Transverse colon (tissue), 4 donors: Measurements from ENCODE around the gene NAA40. TPM values are rescaled to one million over a fixed set of nuclear protein-coding genes. Genes with fewer than 3 reads are reported as not detected.
"Not testable (repeated sequence)": the region's sequence is repeated elsewhere in the genome, so short reads cannot be mapped to it uniquely, and the experiment has no call there.

Experiments
- DNase-seq: peaks from one replicate; pipeline ENCODE4 v3.0.0-alpha.2; 2019
- H3K27ac ChIP-seq, 4 donors: fragments of 200-600 bp; sonication (generic); 2 replicates each; pipeline ENCODE4 v1.5.1; 2016 to 2018; ENCODE audit warnings: inconsistent platforms in 4 of 4
- H3K27me3 ChIP-seq: fragments of 200-600 bp; sonication (generic); 2 replicates; pipeline ENCODE4 v1.5.1; 2017; ENCODE audit warnings: inconsistent platforms
- H3K36me3 ChIP-seq, 4 donors: fragments of 200-600 bp; sonication (generic); 2 replicates each; pipeline ENCODE4 v1.5.1; 2017 to 2019; ENCODE audit warnings: inconsistent platforms in 4 of 4
- H3K4me1 ChIP-seq, 4 donors: fragments of 200-600 bp; sonication (generic); 2 replicates each; pipeline ENCODE4 v1.5.1; 2017 to 2020; ENCODE audit warnings: inconsistent platforms in 4 of 4
- H3K4me3 ChIP-seq, 4 donors: fragments of 200-600 bp; sonication (generic); 1 replicate in 1 of 4; 2 replicates in 3 of 4; pipeline versions ENCODE4 v1.5.1 to v1.6.1; 2017 to 2019; ENCODE audit warnings: inconsistent platforms in 4 of 4
- H3K9me3 ChIP-seq, 2 donors: fragments of 200-600 bp; sonication (generic); 2 replicates each; pipeline ENCODE4 v1.5.1; 2017 to 2019; ENCODE audit warnings: inconsistent platforms in 2 of 2
- EP300 ChIP-seq: sonication (generic); formaldehyde crosslinking; IDR thresholded peaks from one replicate; pipeline ENCODE4 v1.6.1; 2017; ENCODE audit warnings: antibody characterized with exemption, low read depth
- POLR2A ChIP-seq: fragments of 450-650 bp; IDR thresholded peaks from one replicate; pipeline ENCODE4 v1.6.1; 2016; ENCODE audit warnings: antibody characterized with exemption, mild to moderate bottlenecking, moderate library complexity
- POLR2AphosphoS5 ChIP-seq, 3 donors: sonication (generic); formaldehyde crosslinking; IDR thresholded peaks; one replicate each; pipeline ENCODE4 v1.6.1; 2016; ENCODE audit warnings: antibody characterized with exemption in 3 of 3
- WGBS, 2 donors: methylation state at CpG; one replicate each; pipeline ENCODE4 v1.1.5; 2018; ENCODE audit warnings: low coverage in 1 of 2; 5-methylcytosine and 5-hydroxymethylcytosine counted together
- in situ Hi-C, 4 donors: fragments of 200-750 bp; cut with MboI; loops; one replicate each; pipeline versions ENCODE4 v1.15.0 to v1.15.1; 2017; ENCODE audit warnings: low sequenced_read_pairs in 3 of 4, low pct_ligation_motif_present in 1 of 4, low pct_unique_long_range_greater_than_20kb in 1 of 4
- intact Hi-C: fragments of 100-400 bp; cut with DNase I; formaldehyde crosslinking; loops from one replicate; pipeline ENCODE4 v1.15.1; 2023; ENCODE audit warnings: low total_unique reads
- total RNA-seq, 4 donors: library from RNA; depleted of rRNA; stranded (reverse); fragments of >200 nt; gene quantifications; one replicate each; pipeline ENCODE4 v1.1.0, GENCODE V29; 2016
- TF ChIP-seq, protein P1 (sequence below), 5 experiments: fragments of 200-600 bp in 3 of 5; fragments of 450-650 bp in 2 of 5; sonication (generic) in 3 of 5; IDR thresholded peaks; 1 replicate in 2 of 5; 2 replicates in 3 of 5; pipeline ENCODE4 v1.5.1; 2016 to 2017; ENCODE audit warnings: antibody characterized with exemption in 5 of 5, inconsistent platforms in 3 of 5, mild to moderate bottlenecking in 2 of 5, moderate library complexity in 1 of 5

Gene NAA40
- total RNA-seq, 4 donors from 2014 or later = 25.8 to 36.6 (median 34.3) TPM

GRCh38 chr11:63969461-63969860 is 30.7 kb downstream of the NAA40 start:
- H3K9me3 ChIP-seq = no peaks in the 10 kb centered on the region
- H3K4me1 ChIP-seq = peaks cover 0 to 4% (median 2%) of the 10 kb centered on the region in 4 donors
- H3K27ac ChIP-seq = no peak overlapping the region
- TF ChIP-seq EP300 (no peak), POLR2A (no peak), POLR2AphosphoS5 (IDR thresholded peaks at IDR 0.05) (no peak)
- TF ChIP-seq, protein P1, sequence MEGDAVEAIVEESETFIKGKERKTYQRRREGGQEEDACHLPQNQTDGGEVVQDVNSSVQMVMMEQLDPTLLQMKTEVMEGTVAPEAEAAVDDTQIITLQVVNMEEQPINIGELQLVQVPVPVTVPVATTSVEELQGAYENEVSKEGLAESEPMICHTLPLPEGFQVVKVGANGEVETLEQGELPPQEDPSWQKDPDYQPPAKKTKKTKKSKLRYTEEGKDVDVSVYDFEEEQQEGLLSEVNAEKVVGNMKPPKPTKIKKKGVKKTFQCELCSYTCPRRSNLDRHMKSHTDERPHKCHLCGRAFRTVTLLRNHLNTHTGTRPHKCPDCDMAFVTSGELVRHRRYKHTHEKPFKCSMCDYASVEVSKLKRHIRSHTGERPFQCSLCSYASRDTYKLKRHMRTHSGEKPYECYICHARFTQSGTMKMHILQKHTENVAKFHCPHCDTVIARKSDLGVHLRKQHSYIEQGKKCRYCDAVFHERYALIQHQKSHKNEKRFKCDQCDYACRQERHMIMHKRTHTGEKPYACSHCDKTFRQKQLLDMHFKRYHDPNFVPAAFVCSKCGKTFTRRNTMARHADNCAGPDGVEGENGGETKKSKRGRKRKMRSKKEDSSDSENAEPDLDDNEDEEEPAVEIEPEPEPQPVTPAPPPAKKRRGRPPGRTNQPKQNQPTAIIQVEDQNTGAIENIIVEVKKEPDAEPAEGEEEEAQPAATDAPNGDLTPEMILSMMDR (IDR thresholded peaks at IDR 0.05) = no peak
- H3K36me3 ChIP-seq = no peaks in the 10 kb centered on the region
- H3K4me3 ChIP-seq = no peak overlapping the region
- DNase-seq = no peak
- 40 to 84% methylated on average over 1 to 2 of the region's 2 CpGs for WGBS, 2 donors
- intact Hi-C loops (no loop called here), in situ Hi-C loops (no loop called here)
- no peaks in the 10 kb centered on the region for H3K27me3 ChIP-seq

DNA sequence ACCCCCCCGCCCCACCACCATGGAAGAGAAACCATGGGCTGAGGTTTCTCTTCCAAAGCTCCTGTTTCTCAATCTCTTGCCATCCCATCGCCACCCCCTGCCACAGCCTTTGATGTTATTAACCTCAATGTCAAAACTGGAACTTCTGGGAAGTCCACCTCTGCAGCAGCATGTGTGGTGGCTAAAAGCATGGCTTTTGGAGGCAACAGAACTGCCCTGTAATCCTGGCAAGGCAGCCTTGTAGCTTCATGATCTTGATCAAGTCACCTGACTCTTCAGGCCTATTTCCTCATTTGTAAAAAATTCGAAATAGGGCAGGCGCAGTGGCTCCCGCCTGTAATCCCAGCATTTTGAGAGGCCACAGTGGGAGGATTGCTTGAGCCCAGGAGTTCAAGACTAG is 32.1 kb downstream of the NAA40 start:
- TF ChIP-seq POLR2AphosphoS5 (IDR thresholded peaks at IDR 0.05) = no peak
- TF ChIP-seq POLR2A = no peak
- no peak for TF ChIP-seq EP300
- TF ChIP-seq, protein P1 (IDR thresholded peaks at IDR 0.05) = no peak
- Histone ChIP-seq H3K36me3 (no peaks in the 10 kb centered on the region), H3K27me3 (no peaks in the 10 kb centered on the region), H3K4me1 (peaks cover 6 to 13% (median 10%) of the 10 kb centered on the region in 4 donors), H3K27ac (no peak overlapping the region), H3K9me3 (no peaks in the 10 kb centered on the region), H3K4me3 (no peak overlapping the region)
- in situ Hi-C loops (no loop called here), intact Hi-C loops (no loop called here)
- 75% methylated on average over 5 of the region's 5 CpGs; no CpG with 5 or more reads in 1 of the 2 donors for WGBS, 2 donors
- no peak for DNase-seq

DNA sequence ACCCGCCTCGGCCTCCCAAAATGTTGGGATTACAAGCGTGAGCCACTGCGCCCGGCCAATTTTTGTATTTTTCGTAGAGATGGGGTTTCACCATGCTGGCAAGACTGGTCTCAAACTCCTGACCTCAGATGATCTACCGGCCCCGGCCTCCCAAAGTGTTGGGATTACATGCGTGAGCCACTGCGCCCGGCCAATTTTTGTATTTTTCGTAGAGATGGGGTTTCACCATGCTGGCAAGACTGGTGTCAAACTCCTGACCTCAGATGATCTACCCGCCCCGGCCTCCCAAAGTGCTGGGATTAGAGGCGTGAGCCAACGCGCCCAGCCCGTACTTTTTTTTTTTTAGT is 35.1 kb downstream of the NAA40 start:
- DNase-seq, in situ Hi-C loops, intact Hi-C loops, H3K27me3 ChIP-seq, H3K36me3 ChIP-seq, H3K9me3 ChIP-seq: not testable (repeated sequence)
- H3K27ac ChIP-seq = peak overlapping the region in 3 of 4 donors; percentile 26 to 94 (median 94)
- H3K4me1 ChIP-seq = peaks cover 15 to 26% (median 20%) of the 10 kb centered on the region in 4 donors
- 0 to 67% methylated on average over 1 to 18 of the region's 18 CpGs for WGBS, 2 donors
- peak overlapping the region in 1 of 4 donors; percentile 86 for H3K4me3 ChIP-seq

GRCh38 chr11:63974259-63975143 is 35.7 kb downstream of the NAA40 start, which contains the start of gene COX8A:
COX8A (plus strand) TSS chr11:63974620; CDS start chr11:63974681, 61 bp downstream.
- intact Hi-C loops = no loop called here
- Histone ChIP-seq H3K9me3 (no peaks in the 10 kb centered on the region), H3K27me3 (no peaks in the 10 kb centered on the region), H3K4me3 (peak within 1 kb of the TSS; percentile 73 to 86 (median 82)), H3K4me1 (peaks cover 15 to 26% (median 20%) of the 10 kb centered on the region in 4 donors), H3K27ac (peak within 1 kb of the TSS; percentile 94 to 96 (median 95)), H3K36me3 (no peaks in the 10 kb centered on the region)
- peak; percentile 98 for DNase-seq
- in situ Hi-C loops = no loop called here
- TF ChIP-seq, protein P1 (IDR thresholded peaks at IDR 0.05) = peak in 1 of 5 experiments; percentile 14
- TF ChIP-seq POLR2A = peak; percentile 83
- TF ChIP-seq EP300 = no peak
- TF ChIP-seq POLR2AphosphoS5 (IDR thresholded peaks at IDR 0.05) = peak; percentile 70 to 92 (median 92)
- 0% methylated on average over 12 to 49 of the region's 67 CpGs for WGBS, 2 donors
